Measurements from ENCODE around the gene SSC5D. TPM values are rescaled to one million over a fixed set of nuclear protein-coding genes. Genes with fewer than 3 reads are reported as not detected.

Gene SSC5D
- total and polyA plus RNA-seq, 9 of the 15 experiments (the other 6 are each of a cell fraction or from before 2014, with no cell fraction given) = 0.04 to 0.71 (median 0.14) TPM; not detected in 2

DNA sequence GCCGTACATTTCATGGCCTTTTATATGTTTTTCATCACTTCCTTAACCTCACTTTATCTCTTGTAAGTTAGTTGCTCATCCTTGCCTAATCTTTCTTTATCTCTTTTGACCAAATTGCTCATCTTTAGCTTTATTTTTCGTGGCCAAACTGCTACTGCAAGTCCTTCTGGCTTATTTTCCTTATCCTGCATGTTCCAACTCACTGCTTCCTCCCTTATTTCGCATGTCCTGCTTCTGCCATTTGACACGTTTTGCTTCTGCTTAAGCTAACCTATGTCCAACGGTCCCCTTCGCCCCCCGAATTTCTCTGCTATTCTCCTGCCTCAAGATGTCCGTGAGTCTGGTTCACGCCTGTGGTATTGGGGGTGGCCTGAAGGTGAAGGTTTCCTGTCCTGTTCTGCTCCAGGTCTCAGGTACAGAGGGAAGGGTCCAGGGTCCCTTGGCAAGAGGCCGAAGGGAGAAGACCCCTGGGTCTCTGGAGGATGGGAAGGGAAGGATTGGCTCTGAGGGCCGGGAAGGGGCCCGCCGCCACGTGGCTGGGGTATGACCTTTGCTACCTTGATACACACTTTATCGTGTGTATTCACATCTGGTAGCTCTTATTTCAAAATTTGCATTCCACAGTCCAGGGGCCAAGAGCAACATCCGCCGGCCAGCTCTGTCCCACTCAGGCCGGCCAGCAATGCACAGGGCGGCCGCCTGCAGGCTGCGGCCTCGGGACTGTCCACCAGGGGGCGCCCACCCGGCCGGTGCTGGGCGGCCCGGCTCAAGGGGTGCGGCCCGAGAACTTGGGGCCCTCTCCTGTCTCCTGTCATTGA, 20.8 kb upstream of the SSC5D start (continued):
- TF ChIP-seq, protein P1, sequence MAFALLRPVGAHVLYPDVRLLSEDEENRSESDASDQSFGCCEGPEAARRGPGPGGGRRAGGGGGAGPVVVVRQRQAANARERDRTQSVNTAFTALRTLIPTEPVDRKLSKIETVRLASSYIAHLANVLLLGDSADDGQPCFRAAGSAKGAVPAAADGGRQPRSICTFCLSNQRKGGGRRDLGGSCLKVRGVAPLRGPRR (CRISPR knock-in tag; IDR thresholded peaks at IDR 0.05) = no peak
- TF ChIP-seq PHB2 (IDR thresholded peaks at IDR 0.05; ENCODE audit: low read depth) (peak; percentile 46; the same call in 1 of the 2 replicates), ZNF766 (CRISPR knock-in tag; conservative IDR thresholded peaks at IDR 0.05) (0 out of 2 replicates have a peak, but pooled peaks have one; percentile 6), ARID2 (IDR thresholded peaks at IDR 0.05) (no peak), PCBP1 (IDR thresholded peaks at IDR 0.05; ENCODE audit: low read depth, low read length, poor library complexity, severe bottlenecking) (peak; percentile 37), HSF4 (CRISPR knock-in tag; IDR thresholded peaks at IDR 0.05; ENCODE audit: borderline replicate concordance) (0 out of 2 replicates have a peak, but pooled peaks have one; percentile 64), ELF2 (CRISPR knock-in tag; IDR thresholded peaks at IDR 0.05) (no peak), MYBL2 (IDR thresholded peaks at IDR 0.05; ENCODE audit: low read depth) (no peak), MYBL2 (CRISPR knock-in tag; IDR thresholded peaks at IDR 0.05; ENCODE audit: borderline replicate concordance) (no peak), NONO (IDR thresholded peaks at IDR 0.05; ENCODE audit: low read depth in 2 of 2, low read length in 1 of 2) (no peak), MED1 (CRISPR knock-in tag; IDR thresholded peaks at IDR 0.05; ENCODE audit: borderline replicate concordance) (no peak), TEAD1 (CRISPR knock-in tag; IDR thresholded peaks at IDR 0.05) (peak; percentile 30 to 42; a peak in 3 of 4 replicates), TAF1 (IDR thresholded peaks at IDR 0.05; ENCODE audit: control insufficient read depth, extremely low read depth, insufficient read depth, low read length, severe bottlenecking) (peak; percentile 49), NELFE (IDR thresholded peaks at IDR 0.05; ENCODE audit: insufficient read depth, insufficient read length) (no peak), FOXA3 (CRISPR knock-in tag; conservative IDR thresholded peaks at IDR 0.05 in 1 of 2, IDR thresholded peaks at IDR 0.05 in 1 of 2) (no peak), ZNF354B (CRISPR knock-in tag; IDR thresholded peaks at IDR 0.05) (peak; percentile 88), GABPA (tag; conservative IDR thresholded peaks at IDR 0.05; ENCODE audit: low read depth) (peak; percentile 57)
- TF ChIP-seq, protein P2, sequence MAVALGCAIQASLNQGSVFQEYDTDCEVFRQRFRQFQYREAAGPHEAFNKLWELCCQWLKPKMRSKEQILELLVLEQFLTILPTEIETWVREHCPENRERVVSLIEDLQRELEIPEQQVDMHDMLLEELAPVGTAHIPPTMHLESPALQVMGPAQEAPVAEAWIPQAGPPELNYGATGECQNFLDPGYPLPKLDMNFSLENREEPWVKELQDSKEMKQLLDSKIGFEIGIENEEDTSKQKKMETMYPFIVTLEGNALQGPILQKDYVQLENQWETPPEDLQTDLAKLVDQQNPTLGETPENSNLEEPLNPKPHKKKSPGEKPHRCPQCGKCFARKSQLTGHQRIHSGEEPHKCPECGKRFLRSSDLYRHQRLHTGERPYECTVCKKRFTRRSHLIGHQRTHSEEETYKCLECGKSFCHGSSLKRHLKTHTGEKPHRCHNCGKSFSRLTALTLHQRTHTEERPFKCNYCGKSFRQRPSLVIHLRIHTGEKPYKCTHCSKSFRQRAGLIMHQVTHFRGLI (CRISPR knock-in tag; IDR thresholded peaks at IDR 0.05) = no peak
- TF ChIP-seq, protein P3, sequence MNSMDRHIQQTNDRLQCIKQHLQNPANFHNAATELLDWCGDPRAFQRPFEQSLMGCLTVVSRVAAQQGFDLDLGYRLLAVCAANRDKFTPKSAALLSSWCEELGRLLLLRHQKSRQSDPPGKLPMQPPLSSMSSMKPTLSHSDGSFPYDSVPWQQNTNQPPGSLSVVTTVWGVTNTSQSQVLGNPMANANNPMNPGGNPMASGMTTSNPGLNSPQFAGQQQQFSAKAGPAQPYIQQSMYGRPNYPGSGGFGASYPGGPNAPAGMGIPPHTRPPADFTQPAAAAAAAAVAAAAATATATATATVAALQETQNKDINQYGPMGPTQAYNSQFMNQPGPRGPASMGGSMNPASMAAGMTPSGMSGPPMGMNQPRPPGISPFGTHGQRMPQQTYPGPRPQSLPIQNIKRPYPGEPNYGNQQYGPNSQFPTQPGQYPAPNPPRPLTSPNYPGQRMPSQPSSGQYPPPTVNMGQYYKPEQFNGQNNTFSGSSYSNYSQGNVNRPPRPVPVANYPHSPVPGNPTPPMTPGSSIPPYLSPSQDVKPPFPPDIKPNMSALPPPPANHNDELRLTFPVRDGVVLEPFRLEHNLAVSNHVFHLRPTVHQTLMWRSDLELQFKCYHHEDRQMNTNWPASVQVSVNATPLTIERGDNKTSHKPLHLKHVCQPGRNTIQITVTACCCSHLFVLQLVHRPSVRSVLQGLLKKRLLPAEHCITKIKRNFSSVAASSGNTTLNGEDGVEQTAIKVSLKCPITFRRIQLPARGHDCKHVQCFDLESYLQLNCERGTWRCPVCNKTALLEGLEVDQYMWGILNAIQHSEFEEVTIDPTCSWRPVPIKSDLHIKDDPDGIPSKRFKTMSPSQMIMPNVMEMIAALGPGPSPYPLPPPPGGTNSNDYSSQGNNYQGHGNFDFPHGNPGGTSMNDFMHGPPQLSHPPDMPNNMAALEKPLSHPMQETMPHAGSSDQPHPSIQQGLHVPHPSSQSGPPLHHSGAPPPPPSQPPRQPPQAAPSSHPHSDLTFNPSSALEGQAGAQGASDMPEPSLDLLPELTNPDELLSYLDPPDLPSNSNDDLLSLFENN (IDR thresholded peaks at IDR 0.05; ENCODE audit: low read depth in 2 of 2, low read length in 2 of 2) = 0 out of 4 replicates have a peak, but pooled peaks of 1 of the 2 experiments have one; percentile 4
- TF ChIP-seq, protein P4, sequence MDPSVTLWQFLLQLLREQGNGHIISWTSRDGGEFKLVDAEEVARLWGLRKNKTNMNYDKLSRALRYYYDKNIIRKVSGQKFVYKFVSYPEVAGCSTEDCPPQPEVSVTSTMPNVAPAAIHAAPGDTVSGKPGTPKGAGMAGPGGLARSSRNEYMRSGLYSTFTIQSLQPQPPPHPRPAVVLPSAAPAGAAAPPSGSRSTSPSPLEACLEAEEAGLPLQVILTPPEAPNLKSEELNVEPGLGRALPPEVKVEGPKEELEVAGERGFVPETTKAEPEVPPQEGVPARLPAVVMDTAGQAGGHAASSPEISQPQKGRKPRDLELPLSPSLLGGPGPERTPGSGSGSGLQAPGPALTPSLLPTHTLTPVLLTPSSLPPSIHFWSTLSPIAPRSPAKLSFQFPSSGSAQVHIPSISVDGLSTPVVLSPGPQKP (CRISPR knock-in tag; IDR thresholded peaks at IDR 0.05) = no peak
